ENCODE results near the gene KRTAP13-3. TPM values are rescaled to one million over a fixed set of nuclear protein-coding genes. Genes with fewer than 3 reads are reported as not detected.

The KRTAP13-3 gene
- total RNA-seq, result not detected in 3 replicates

GRCh38 chr21:30425826-30426225, at the start of gene KRTAP13-3:
Gene KRTAP13-3, minus strand, starts transcription at chr21:30425926. Its CDS starts 14 bp downstream, at chr21:30425912.
- Mint-ChIP-seq H3K4me3 (no peak within 1 kb of the TSS), H3K9me3 (peaks cover 11% of the 10 kb centered on the region), H3K36me3 (no peaks in the 10 kb centered on the region), H3K4me1 (peaks cover 4% of the 10 kb centered on the region), H3K27me3 (ENCODE audit: low read depth) (peaks cover 2% of the 10 kb centered on the region), H3K27ac (no peak within 1 kb of the TSS)
- DNase-seq (ENCODE audit: low spot score in 2 of 2, unreplicated experiment in 2 of 2), result no peak
- no peak for TF ChIP-seq CTCF (IDR thresholded peaks at IDR 0.05; ENCODE audit: unreplicated experiment)

- H3K36me3 Mint-ChIP-seq, result no peaks in the 10 kb centered on the region
- TF ChIP-seq CTCF (IDR thresholded peaks at IDR 0.05; ENCODE audit: unreplicated experiment), result no peak
- peaks cover 20% of the 10 kb centered on the region for H3K4me1 Mint-ChIP-seq
- no peak for DNase-seq (ENCODE audit: low spot score in 2 of 2, unreplicated experiment in 2 of 2)
- H3K4me3 Mint-ChIP-seq, result no peak overlapping the region
- no peaks in the 10 kb centered on the region for H3K9me3 Mint-ChIP-seq
- H3K27ac Mint-ChIP-seq, result peak overlapping the region; percentile 32
- H3K27me3 Mint-ChIP-seq (ENCODE audit: low read depth), result no peaks in the 10 kb centered on the region
Measured at GRCh38 chr21:30468900-30469714, 43.4 kb upstream of the KRTAP13-3 start.

GRCh38 chr21:30463713-30464112, 38.0 kb upstream of the KRTAP13-3 start:
- no peak overlapping the region for H3K27ac Mint-ChIP-seq
- no peak for DNase-seq (ENCODE audit: low spot score in 2 of 2, unreplicated experiment in 2 of 2)
- H3K4me1 Mint-ChIP-seq, result peaks cover 7% of the 10 kb centered on the region
- no peaks in the 10 kb centered on the region for H3K9me3 Mint-ChIP-seq
- no peaks in the 10 kb centered on the region for H3K36me3 Mint-ChIP-seq
- peak; percentile 64 for TF ChIP-seq CTCF (IDR thresholded peaks at IDR 0.05; ENCODE audit: unreplicated experiment)
- no peak overlapping the region for H3K4me3 Mint-ChIP-seq
- no peaks in the 10 kb centered on the region for H3K27me3 Mint-ChIP-seq (ENCODE audit: low read depth)

- H3K4me3 Mint-ChIP-seq, result no peak overlapping the region
- no peak overlapping the region for H3K27ac Mint-ChIP-seq
- no peaks in the 10 kb centered on the region for H3K9me3 Mint-ChIP-seq
- H3K36me3 Mint-ChIP-seq, result no peaks in the 10 kb centered on the region
- no peak for TF ChIP-seq CTCF (IDR thresholded peaks at IDR 0.05; ENCODE audit: unreplicated experiment)
- DNase-seq (ENCODE audit: low spot score in 2 of 2, unreplicated experiment in 2 of 2), result no peak
- H3K27me3 Mint-ChIP-seq (ENCODE audit: low read depth), result peaks cover 4% of the 10 kb centered on the region
- H3K4me1 Mint-ChIP-seq, result no peaks in the 10 kb centered on the region
Measured at GRCh38 chr21:30448514-30448913, 22.8 kb upstream of the KRTAP13-3 start.

- H3K27ac Mint-ChIP-seq, result no peak overlapping the region
Measured at GRCh38 chr21:30447056-30447455, 21.3 kb upstream of the KRTAP13-3 start.

More at GRCh38 chr21:30447056-30447455, 21.3 kb upstream of the KRTAP13-3 start:
- H3K4me3 Mint-ChIP-seq, result no peak overlapping the region
- peaks cover 4% of the 10 kb centered on the region for H3K27me3 Mint-ChIP-seq (ENCODE audit: low read depth)
- H3K9me3 Mint-ChIP-seq, result no peaks in the 10 kb centered on the region
- DNase-seq (ENCODE audit: low spot score in 2 of 2, unreplicated experiment in 2 of 2), result no peak
- no peaks in the 10 kb centered on the region for H3K4me1 Mint-ChIP-seq
- TF ChIP-seq CTCF (IDR thresholded peaks at IDR 0.05; ENCODE audit: unreplicated experiment), result no peak
- no peaks in the 10 kb centered on the region for H3K36me3 Mint-ChIP-seq
